Endometrial microvascular endothelial cells (primary cell): ENCODE measurements around the gene POU4F3. TPM values are rescaled to one million over a fixed set of nuclear protein-coding genes. Genes with fewer than 3 reads are reported as not detected.

Source experiments
- in situ Hi-C: cut with HindIII; loops from 2 replicates; pipeline ENCODE4 v1.10.0; 2017; ENCODE audit warnings: low sequenced_read_pairs, low pct_unique_long_range_greater_than_20kb; ENCODE audit errors: inconsistent ontology term
- total RNA-seq: library from RNA; depleted of rRNA; stranded (reverse); fragments of >200 nt; gene quantifications from one replicate; pipeline ENCODE4 v1.2.3, GENCODE V29; 2015; ENCODE audit errors: inconsistent ontology term

POU4F3 gene
- total RNA-seq, 1 donor from 2014 or later, result not detected

DNA sequence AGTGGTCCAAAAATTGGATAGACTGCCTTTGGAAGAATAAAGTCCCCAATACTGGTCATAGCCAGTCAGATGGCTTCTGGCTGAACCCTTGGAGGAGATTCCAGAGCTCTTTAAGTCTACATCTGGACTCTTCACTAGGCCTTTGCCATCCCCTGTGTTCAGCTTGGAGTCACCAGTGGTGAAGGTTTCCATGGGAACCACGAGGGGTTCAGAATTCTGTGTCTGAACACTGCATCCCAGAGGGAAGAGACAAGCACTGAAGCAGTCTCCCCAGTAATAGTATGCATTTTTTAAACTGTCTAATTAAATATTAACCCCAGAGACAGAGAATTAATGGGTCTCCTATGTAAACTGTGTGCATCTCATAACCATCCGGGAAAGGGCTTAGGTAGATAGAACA, 38.2 kb downstream of the POU4F3 start:
- in situ Hi-C loops, result no loop called here

GRCh38 chr5:146378986-146379385, 40.3 kb downstream of the POU4F3 start:
- in situ Hi-C loops, result no loop called here

GRCh38 chr5:146380714-146381113, 42.1 kb downstream of the POU4F3 start:
- in situ Hi-C loops, result no loop called here

DNA sequence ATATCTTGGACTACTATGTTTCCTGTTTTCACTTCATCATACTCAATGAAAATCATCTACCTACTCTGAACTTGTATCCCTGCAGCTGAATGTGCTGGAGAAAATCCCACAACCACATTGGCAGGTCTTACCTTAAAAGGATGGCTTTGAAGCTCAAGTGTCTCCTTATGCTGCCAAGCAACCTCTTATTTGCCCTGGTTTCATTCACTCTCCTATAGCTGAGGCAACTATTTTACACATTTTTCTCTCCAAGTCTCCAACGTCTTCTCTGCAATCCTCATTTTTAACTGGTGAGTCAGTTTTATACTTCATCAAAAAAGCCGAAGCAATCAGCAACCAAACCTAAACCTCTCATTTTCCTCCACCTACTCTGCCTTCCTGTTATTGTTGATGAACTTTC, 49.7 kb downstream of the POU4F3 start:
- in situ Hi-C loops, result no loop called here

DNA sequence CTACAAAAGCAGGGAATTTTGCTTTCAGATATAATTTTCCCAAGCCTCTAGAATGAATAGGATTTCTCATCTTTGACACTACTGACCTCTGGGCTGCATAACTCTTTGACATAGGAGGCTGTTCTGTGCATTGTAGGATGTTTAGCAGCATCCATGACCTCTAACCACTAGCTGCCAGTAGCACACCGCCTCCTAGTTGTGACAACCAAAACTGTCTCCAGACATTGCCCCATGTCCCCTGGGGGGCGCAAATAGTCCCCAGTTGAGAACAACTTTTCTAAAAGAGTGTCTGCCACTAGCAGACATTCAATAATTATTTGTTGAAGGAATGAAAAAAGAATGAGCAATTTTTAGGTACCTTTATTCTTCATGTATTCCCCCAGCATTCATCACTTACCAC, 51.8 kb downstream of the POU4F3 start:
- in situ Hi-C loops, result no loop called here

Other genes with a start within 250 kb of the POU4F3 start
- gene PLAC8L1, start 233.3 kb upstream of the POU4F3 start, total RNA-seq, result not detected
- gene LARS1, start 156.2 kb upstream of the POU4F3 start, total RNA-seq, result 93.0 TPM
- 12.5 TPM for gene RBM27, start 135.2 kb upstream of the POU4F3 start, total RNA-seq
- gene TCERG1, start 108.5 kb downstream of the POU4F3 start, total RNA-seq, result 44.2 TPM
- gene GPR151, start 177.4 kb downstream of the POU4F3 start, total RNA-seq, result not detected